Prostate gland (tissue), 2 donors: ENCODE results near the gene NTNG2.

Source experiments
- POLR2AphosphoS5 ChIP-seq: sonication (generic); formaldehyde crosslinking; IDR thresholded peaks from one replicate; pipeline ENCODE4 v1.6.1; 2017; ENCODE audit warnings: antibody characterized with exemption
- TF ChIP-seq, protein P1 (sequence below), 4 experiments: fragments of 200-600 bp in 2 of 4; fragments of 450-650 bp in 2 of 4; sonication (generic) in 2 of 4; IDR thresholded peaks; 1 replicate in 3 of 4; 2 replicates in 1 of 4; pipeline ENCODE4 v1.5.1; 2016 to 2019; ENCODE audit warnings: antibody characterized with exemption in 4 of 4, mild to moderate bottlenecking in 2 of 4, moderate library complexity in 2 of 4

DNA sequence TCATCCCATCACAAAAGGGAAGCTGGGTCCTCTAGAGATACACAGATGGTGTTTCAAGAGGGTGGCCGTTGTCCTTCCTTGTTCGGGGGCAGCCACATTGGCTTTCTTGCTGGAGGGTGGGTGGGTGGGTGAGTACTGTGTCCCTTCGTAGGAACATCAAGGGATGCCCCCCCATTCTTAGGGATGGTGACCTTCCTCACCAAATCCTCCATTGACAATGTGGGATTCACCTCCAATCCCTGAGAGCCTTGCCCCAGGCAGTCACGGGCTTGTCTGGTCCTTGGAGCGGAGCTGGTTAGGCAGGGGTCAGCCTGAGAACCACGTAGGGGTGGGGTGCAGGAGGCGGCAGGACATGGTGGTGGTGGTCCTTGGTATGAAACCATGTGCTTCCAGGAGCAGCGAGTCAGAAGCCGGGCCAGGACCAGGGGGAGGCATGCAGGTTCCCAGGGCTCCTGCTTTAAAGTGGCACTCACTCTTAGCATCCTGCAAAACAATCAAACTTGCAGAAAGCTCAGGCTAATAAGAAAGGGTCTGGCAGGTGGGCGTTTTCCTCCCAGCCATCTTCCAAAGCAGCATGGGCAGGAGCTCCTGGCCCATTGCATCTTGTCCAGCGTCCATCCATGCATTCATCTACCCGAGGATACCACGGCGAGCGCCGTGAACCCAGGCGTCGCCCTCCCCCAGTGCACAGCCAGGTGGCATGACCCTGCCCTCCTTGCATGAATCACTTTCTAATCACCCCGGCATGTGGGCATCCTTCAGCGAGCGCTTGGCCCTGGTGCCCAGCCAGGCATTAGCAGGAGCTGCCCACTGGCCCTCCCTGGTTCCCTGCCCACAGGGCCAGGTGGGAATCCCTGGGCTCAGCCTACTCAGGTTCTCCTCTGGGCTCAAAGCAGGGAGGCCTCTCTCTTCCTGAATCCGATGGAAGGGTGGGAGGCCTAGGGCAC lies 76.4 kb downstream of the NTNG2 start:
- TF ChIP-seq, protein P1, sequence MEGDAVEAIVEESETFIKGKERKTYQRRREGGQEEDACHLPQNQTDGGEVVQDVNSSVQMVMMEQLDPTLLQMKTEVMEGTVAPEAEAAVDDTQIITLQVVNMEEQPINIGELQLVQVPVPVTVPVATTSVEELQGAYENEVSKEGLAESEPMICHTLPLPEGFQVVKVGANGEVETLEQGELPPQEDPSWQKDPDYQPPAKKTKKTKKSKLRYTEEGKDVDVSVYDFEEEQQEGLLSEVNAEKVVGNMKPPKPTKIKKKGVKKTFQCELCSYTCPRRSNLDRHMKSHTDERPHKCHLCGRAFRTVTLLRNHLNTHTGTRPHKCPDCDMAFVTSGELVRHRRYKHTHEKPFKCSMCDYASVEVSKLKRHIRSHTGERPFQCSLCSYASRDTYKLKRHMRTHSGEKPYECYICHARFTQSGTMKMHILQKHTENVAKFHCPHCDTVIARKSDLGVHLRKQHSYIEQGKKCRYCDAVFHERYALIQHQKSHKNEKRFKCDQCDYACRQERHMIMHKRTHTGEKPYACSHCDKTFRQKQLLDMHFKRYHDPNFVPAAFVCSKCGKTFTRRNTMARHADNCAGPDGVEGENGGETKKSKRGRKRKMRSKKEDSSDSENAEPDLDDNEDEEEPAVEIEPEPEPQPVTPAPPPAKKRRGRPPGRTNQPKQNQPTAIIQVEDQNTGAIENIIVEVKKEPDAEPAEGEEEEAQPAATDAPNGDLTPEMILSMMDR (IDR thresholded peaks at IDR 0.05) = no peak
- TF ChIP-seq POLR2AphosphoS5 = no peak
